Activated T-helper 9 cell treated with anti-CD3 and anti-CD28 coated beads, Interleukin-2, amount 50 U/mL, for 16 hours (primary cell): ENCODE measurements around the gene CLASRP.

Source experiments
- DNase-seq: peaks from one replicate; pipeline ENCODE4 v3.0.0-alpha.2; 2020; ENCODE audit warnings: low read depth

The CLASRP gene

GRCh38 chr19:45087531-45087930, 48.7 kb downstream of the CLASRP start:
- peak; percentile 28 for DNase-seq

GRCh38 chr19:45090034-45090433, 51.2 kb downstream of the CLASRP start:
- no peak for DNase-seq

- no peak for DNase-seq
Observed at GRCh38 chr19:45090606-45091005, 51.8 kb downstream of the CLASRP start.

- DNase-seq: peak; percentile 94
Observed at GRCh38 chr19:45091031-45091923, 52.4 kb downstream of the CLASRP start.

- peak; percentile 88 for DNase-seq
Observed at GRCh38 chr19:45092747-45093678, 54.2 kb downstream of the CLASRP start, which contains the start of gene PPP1R37. Gene PPP1R37 (plus strand): TSS chr19:45093179. CDS start chr19:45093326, 147 bp downstream.

- DNase-seq: no peak
Observed at GRCh38 chr19:45094137-45094536, 55.3 kb downstream of the CLASRP start.

GRCh38 chr19:45094707-45095106, 55.9 kb downstream of the CLASRP start:
- DNase-seq: no peak

GRCh38 chr19:45095496-45096413, 56.9 kb downstream of the CLASRP start:
- no peak for DNase-seq

GRCh38 chr19:45096700-45097099, 57.9 kb downstream of the CLASRP start:
- no peak for DNase-seq

GRCh38 chr19:45097450-45097775, 58.6 kb downstream of the CLASRP start:
- no peak for DNase-seq

- DNase-seq: no peak
Observed at GRCh38 chr19:45097776-45098520, 59.1 kb downstream of the CLASRP start.

- no peak for DNase-seq
Observed at GRCh38 chr19:45098521-45099466, 59.9 kb downstream of the CLASRP start.

- no peak for DNase-seq
Observed at GRCh38 chr19:45099467-45100191, 60.8 kb downstream of the CLASRP start.

- no peak for DNase-seq
Observed at GRCh38 chr19:45100201-45100600, 61.4 kb downstream of the CLASRP start.

- DNase-seq: no peak
Observed at GRCh38 chr19:45100846-45101252, 62.0 kb downstream of the CLASRP start.

GRCh38 chr19:45101806-45102205, 63.0 kb downstream of the CLASRP start:
- no peak for DNase-seq

- DNase-seq: no peak
Observed at GRCh38 chr19:45102481-45102880, 63.6 kb downstream of the CLASRP start.

- DNase-seq: no peak
Observed at GRCh38 chr19:45103156-45103507, 64.3 kb downstream of the CLASRP start.
